H1 (cell line): ENCODE results near the gene TRAK1.

Experiments used
- ATF3 ChIP-seq: IDR thresholded peaks from 2 replicates; pipeline ENCODE4 v1.6.1; 2011; ENCODE audit warnings: low read depth, mild to moderate bottlenecking, low read length; ENCODE audit not compliant: insufficient read depth
- CTCF ChIP-seq, 3 experiments: IDR thresholded peaks; 1 replicate in 2 of 3; 2 replicates in 1 of 3; pipeline versions ENCODE4 v1.5.1 to v1.6.1; 2011; ENCODE audit warnings: low read length in 3 of 3, mild to moderate bottlenecking in 3 of 3, inconsistent platforms in 2 of 3, low read depth in 1 of 3, moderate library complexity in 1 of 3; ENCODE audit not compliant: insufficient read depth in 1 of 3; ENCODE audit errors: control extremely low read depth in 1 of 3
- PHF8 ChIP-seq: fragments of 200-600 bp; sonication (generic); conservative IDR thresholded peaks from 2 replicates; pipeline ENCODE4 v1.7.1; 2012; ENCODE audit warnings: low read depth, mild to moderate bottlenecking, inconsistent platforms, low read length, moderate library complexity
- POLR2AphosphoS5 ChIP-seq: IDR thresholded peaks from 2 replicates; pipeline ENCODE4 v1.6.1; 2011; ENCODE audit warnings: low read depth, low read length
- RAD21 ChIP-seq, 2 experiments: IDR thresholded peaks in 1 of 2; conservative IDR thresholded peaks in 1 of 2; 2 replicates each; pipeline ENCODE4 v1.6.1; 2011; ENCODE audit warnings: low read depth in 2 of 2, low read length in 2 of 2, improper control_type of control experiment in 1 of 2, inconsistent platforms in 1 of 2, mild to moderate bottlenecking in 1 of 2, moderate library complexity in 1 of 2
- RFX5 ChIP-seq: IDR thresholded peaks from 2 replicates; pipeline ENCODE4 v1.6.1; 2011; ENCODE audit warnings: low read depth, low read length, improper control_type of control experiment, borderline replicate concordance
- SRF ChIP-seq: IDR thresholded peaks from 2 replicates; pipeline ENCODE4 v1.6.1; 2011; ENCODE audit warnings: mild to moderate bottlenecking, low read depth, low read length, moderate library complexity

- no peak for TF ChIP-seq PHF8
- TF ChIP-seq POLR2AphosphoS5 = no peak
- TF ChIP-seq RFX5 = no peak
- no peak for TF ChIP-seq RAD21 (IDR thresholded peaks at IDR 0.05 in 1 of 2, conservative IDR thresholded peaks at IDR 0.05 in 1 of 2; ENCODE audit: low read depth in 2 of 2, low read length in 2 of 2)
- no peak for TF ChIP-seq ATF3
- no peak for TF ChIP-seq SRF
- no peak for TF ChIP-seq CTCF (IDR thresholded peaks at IDR 0.05; ENCODE audit: control extremely low read depth in 1 of 3, insufficient read depth in 1 of 3, low read depth in 1 of 3, low read length in 3 of 3)
These were observed 39.6 kb upstream of the TRAK1 start for GRCh38 chr3:42051384-42052131.
